ENCODE data around the gene GON4L.

The GON4L gene

DNA sequence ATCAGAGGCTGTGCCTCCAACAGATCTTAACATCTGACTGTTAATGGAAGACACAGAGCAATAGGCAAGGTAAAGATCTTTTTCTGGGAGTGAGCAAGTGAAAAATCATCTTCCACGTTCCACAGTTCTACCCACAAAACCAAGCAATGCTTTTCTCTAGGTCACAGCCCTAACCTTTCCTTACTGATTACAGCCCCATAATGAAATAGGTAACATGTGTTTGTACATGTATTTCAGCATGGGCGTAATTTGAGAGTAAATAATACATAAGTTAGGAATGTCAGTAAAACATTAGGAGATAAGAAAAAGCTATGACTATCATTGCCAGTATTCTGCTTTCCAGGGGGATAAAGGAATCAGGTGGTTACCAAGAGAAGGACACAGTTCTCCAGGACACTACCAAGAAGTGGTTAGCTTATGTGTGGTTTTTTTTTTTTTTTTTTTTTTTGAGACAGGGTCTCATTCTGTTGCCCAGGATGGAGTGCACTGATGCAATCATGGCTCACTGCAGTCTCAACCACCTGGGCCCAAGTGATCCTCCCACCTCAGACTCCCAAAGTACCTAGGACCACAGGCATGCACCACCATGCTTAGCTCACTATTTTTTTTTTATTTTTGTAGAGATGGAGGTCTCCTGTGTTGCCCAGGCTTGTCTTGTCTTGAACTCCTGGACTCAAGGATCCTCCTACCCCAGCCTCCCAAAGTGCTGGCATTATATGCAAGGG is 96.1 kb downstream of the GON4L start:
- TF ChIP-seq, protein P1, sequence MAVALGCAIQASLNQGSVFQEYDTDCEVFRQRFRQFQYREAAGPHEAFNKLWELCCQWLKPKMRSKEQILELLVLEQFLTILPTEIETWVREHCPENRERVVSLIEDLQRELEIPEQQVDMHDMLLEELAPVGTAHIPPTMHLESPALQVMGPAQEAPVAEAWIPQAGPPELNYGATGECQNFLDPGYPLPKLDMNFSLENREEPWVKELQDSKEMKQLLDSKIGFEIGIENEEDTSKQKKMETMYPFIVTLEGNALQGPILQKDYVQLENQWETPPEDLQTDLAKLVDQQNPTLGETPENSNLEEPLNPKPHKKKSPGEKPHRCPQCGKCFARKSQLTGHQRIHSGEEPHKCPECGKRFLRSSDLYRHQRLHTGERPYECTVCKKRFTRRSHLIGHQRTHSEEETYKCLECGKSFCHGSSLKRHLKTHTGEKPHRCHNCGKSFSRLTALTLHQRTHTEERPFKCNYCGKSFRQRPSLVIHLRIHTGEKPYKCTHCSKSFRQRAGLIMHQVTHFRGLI (tag by site-specific recombination; IDR thresholded peaks at IDR 0.05) = no peak
- TF ChIP-seq, protein P2, sequence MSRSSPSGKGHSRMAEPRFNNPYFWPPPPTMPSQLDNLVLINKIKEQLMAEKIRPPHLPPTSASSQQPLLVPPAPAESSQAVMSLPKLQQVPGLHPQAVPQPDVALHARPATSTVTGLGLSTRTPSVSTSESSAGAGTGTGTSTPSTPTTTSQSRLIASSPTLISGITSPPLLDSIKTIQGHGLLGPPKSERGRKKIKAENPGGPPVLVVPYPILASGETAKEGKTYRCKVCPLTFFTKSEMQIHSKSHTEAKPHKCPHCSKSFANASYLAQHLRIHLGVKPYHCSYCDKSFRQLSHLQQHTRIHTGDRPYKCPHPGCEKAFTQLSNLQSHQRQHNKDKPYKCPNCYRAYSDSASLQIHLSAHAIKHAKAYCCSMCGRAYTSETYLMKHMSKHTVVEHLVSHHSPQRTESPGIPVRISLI (tag by site-specific recombination; IDR thresholded peaks at IDR 0.05) = 0 out of 2 replicates have a peak, but pooled peaks have one; percentile 39
- TF ChIP-seq ZNF792 (tag by site-specific recombination; IDR thresholded peaks at IDR 0.05) = no peak
- CTCF ChIA-PET = interaction anchor here (0.7 kb wide), 1 partner anchor 798 kb away, joined by 4 read pairs; no protein-coding TSS in a partner anchor
- Histone ChIP-seq H3K9me3 (ENCODE audit: control insufficient read depth, insufficient read depth, low read depth, low read length) (no peaks in the 10 kb centered on the region), H3K4me3 (ENCODE audit: low read depth, low read length) (no peak overlapping the region), H3K27ac (ENCODE audit: extremely low read depth, low read depth, low read length) (no peak overlapping the region), H3K36me3 (ENCODE audit: control insufficient read depth in 2 of 2, insufficient read depth in 1 of 2, low read length in 2 of 2) (peaks cover 41 to 83% of the 10 kb centered on the region in 2 experiments), H3K4me1 (ENCODE audit: control insufficient read depth, insufficient read depth, low read length) (no peaks in the 10 kb centered on the region)
- POLR2A ChIA-PET = no interaction called here

DNA sequence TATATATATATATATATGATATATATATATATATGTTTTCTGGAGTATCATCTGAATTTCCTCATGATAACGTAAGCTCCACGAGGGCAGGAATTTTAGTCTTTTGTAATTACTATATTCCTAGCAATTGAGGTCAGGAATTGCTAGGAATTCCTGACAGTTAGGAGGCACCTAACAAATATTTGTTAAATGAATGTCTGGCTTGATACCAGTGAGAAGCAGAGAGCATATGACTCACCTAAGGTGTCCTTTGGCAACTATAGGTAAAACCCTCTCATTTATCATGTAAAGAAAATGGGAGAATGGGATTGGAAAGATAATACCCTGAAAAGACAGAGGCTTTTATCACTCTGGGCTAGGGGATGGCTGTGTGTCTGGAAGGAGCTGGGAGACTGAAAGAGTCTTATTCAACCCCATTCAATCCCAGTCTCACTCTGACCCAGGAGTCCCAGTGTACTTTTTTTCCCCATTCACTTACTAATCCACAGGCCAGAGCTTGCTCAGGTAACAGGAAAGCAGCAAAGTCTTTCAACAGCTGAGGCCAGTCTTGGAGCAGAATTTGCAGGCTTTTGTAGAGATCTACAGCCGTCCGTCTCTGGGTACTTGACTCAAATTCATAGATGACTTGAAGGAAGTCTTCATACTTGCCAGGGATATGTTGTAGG is 96.9 kb downstream of the GON4L start:
- no peak overlapping the region for H3K4me3 ChIP-seq (ENCODE audit: low read depth, low read length)
- POLR2A ChIA-PET = no interaction called here
- H3K27ac ChIP-seq (ENCODE audit: extremely low read depth, low read depth, low read length) = no peak overlapping the region
- no peaks in the 10 kb centered on the region for H3K4me1 ChIP-seq (ENCODE audit: control insufficient read depth, insufficient read depth, low read length)
- H3K9me3 ChIP-seq (ENCODE audit: control insufficient read depth, insufficient read depth, low read depth, low read length) = no peaks in the 10 kb centered on the region
- TF ChIP-seq ZEB2 (tag by site-specific recombination; IDR thresholded peaks at IDR 0.05) (no peak), ZFP69B (tag by site-specific recombination; IDR thresholded peaks at IDR 0.05) (no peak), ZNF670 (tag by site-specific recombination; IDR thresholded peaks at IDR 0.05; ENCODE audit: low read depth) (no peak), ZNF354C (tag by site-specific recombination; IDR thresholded peaks at IDR 0.05; ENCODE audit: borderline replicate concordance, low read depth) (no peak), ZNF623 (tag by site-specific recombination; IDR thresholded peaks at IDR 0.05) (no peak), ZNF211 (tag by site-specific recombination; IDR thresholded peaks at IDR 0.05; ENCODE audit: low read depth) (no peak), ZNF600 (tag by site-specific recombination; IDR thresholded peaks at IDR 0.05) (no peak), ZBTB7A (tag by site-specific recombination; IDR thresholded peaks at IDR 0.05; ENCODE audit: low read depth) (no peak), ZNF48 (tag by site-specific recombination; IDR thresholded peaks at IDR 0.05) (no peak), HOXA7 (CRISPR knock-in tag; IDR thresholded peaks at IDR 0.05; ENCODE audit: borderline replicate concordance) (no peak), KLF9 (tag by site-specific recombination; IDR thresholded peaks at IDR 0.05; ENCODE audit: low read depth) (no peak), ZNF560 (tag by site-specific recombination; IDR thresholded peaks at IDR 0.05; ENCODE audit: borderline replicate concordance) (no peak), ZNF549 (tag by site-specific recombination; IDR thresholded peaks at IDR 0.05) (no peak), MEIS1 (CRISPR knock-in tag; IDR thresholded peaks at IDR 0.05; ENCODE audit: borderline replicate concordance) (no peak)
- TF ChIP-seq, protein P3, sequence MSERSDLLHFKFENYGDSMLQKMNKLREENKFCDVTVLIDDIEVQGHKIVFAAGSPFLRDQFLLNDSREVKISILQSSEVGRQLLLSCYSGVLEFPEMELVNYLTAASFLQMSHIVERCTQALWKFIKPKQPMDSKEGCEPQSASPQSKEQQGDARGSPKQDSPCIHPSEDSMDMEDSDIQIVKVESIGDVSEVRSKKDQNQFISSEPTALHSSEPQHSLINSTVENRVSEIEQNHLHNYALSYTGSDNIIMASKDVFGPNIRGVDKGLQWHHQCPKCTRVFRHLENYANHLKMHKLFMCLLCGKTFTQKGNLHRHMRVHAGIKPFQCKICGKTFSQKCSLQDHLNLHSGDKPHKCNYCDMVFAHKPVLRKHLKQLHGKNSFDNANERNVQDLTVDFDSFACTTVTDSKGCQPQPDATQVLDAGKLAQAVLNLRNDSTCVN (tag by site-specific recombination; optimal IDR thresholded peaks at IDR 0.05) = no peak
- peaks cover 39 to 83% of the 10 kb centered on the region in 2 experiments for H3K36me3 ChIP-seq (ENCODE audit: control insufficient read depth in 2 of 2, insufficient read depth in 1 of 2, low read length in 2 of 2)
- CTCF ChIA-PET = no interaction called here

All from HEK293 (cell line).